ENCODE data around the gene NELL1.

Gene NELL1

GRCh38 chr11:20658135-20658534 lies 11.3 kb upstream of the NELL1 start:
- no peak overlapping the region for H3K9ac ChIP-seq
- no peaks in the 10 kb centered on the region for H3K79me2 ChIP-seq
- no peak overlapping the region for H3K4me2 ChIP-seq (ENCODE audit: low read length)
- no peak overlapping the region for H3K27ac ChIP-seq
- H2AFZ ChIP-seq: no peak overlapping the region
- H3K27me3 ChIP-seq (ENCODE audit: control insufficient read depth, insufficient read depth, low read length): no peaks in the 10 kb centered on the region
- TF ChIP-seq, protein P1, sequence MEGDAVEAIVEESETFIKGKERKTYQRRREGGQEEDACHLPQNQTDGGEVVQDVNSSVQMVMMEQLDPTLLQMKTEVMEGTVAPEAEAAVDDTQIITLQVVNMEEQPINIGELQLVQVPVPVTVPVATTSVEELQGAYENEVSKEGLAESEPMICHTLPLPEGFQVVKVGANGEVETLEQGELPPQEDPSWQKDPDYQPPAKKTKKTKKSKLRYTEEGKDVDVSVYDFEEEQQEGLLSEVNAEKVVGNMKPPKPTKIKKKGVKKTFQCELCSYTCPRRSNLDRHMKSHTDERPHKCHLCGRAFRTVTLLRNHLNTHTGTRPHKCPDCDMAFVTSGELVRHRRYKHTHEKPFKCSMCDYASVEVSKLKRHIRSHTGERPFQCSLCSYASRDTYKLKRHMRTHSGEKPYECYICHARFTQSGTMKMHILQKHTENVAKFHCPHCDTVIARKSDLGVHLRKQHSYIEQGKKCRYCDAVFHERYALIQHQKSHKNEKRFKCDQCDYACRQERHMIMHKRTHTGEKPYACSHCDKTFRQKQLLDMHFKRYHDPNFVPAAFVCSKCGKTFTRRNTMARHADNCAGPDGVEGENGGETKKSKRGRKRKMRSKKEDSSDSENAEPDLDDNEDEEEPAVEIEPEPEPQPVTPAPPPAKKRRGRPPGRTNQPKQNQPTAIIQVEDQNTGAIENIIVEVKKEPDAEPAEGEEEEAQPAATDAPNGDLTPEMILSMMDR (IDR thresholded peaks at IDR 0.05): no peak
- no peak overlapping the region for H3K4me3 ChIP-seq (ENCODE audit: low read depth, low read length)
- no peaks in the 10 kb centered on the region for H3K9me3 ChIP-seq (ENCODE audit: control insufficient read depth, low read length)
- H3K36me3 ChIP-seq (ENCODE audit: control insufficient read depth, insufficient read depth, low read length): no peaks in the 10 kb centered on the region
- no peaks in the 10 kb centered on the region for H3K4me1 ChIP-seq

DNA sequence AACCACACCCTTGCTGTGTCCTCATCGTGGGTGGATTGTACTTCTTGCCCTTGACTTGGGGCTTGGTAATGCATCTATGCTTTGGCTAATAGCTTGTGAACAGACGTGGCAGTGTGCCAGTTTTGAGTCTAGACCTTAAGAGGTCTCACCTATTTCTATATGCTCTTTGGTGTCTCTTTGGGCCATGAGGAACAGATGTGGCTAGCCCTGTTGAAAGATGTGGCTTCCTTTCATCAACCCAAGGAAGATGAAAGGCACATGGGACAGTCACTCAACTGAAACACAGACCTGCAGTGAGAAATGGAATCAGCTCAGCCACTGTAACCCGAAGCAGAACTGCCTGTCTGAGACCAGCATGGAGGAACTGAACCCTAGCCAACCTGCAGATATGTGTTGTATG lies 7.9 kb upstream of the NELL1 start:
- Histone ChIP-seq H3K4me2 (ENCODE audit: low read length) (no peak overlapping the region), H3K27me3 (ENCODE audit: control insufficient read depth, insufficient read depth, low read length) (no peaks in the 10 kb centered on the region), H3K36me3 (ENCODE audit: control insufficient read depth, insufficient read depth, low read length) (no peaks in the 10 kb centered on the region), H3K4me1 (no peaks in the 10 kb centered on the region), H3K9me3 (ENCODE audit: control insufficient read depth, low read length) (no peaks in the 10 kb centered on the region), H3K79me2 (no peaks in the 10 kb centered on the region), H3K4me3 (ENCODE audit: low read depth, low read length) (no peak overlapping the region), H3K9ac (no peak overlapping the region), H2AFZ (no peak overlapping the region), H3K27ac (no peak overlapping the region)
- TF ChIP-seq, protein P1 (IDR thresholded peaks at IDR 0.05): no peak

DNA sequence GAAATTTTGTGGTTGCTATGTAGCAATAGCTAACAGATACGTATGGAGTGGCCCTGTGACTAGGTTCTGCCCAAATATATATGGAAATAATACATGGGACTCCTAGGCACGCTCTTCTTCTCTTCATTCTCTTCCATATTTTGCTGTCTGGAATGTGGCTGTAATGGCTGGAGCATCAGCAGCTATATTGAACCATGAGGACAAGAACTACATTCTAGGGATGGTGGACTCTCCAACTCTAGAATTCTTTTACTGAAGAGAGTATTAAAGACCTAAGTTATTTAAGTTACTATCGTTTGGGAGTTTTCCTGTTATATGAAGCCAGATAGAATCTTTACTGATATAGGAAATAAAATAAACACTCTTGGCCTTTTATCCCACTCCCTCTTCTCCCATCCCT lies 7.5 kb upstream of the NELL1 start:
- Histone ChIP-seq H3K27me3 (ENCODE audit: control insufficient read depth, insufficient read depth, low read length) (no peaks in the 10 kb centered on the region), H3K9ac (no peak overlapping the region), H3K4me1 (no peaks in the 10 kb centered on the region), H3K4me2 (ENCODE audit: low read length) (no peak overlapping the region), H3K27ac (no peak overlapping the region), H2AFZ (no peak overlapping the region), H3K4me3 (ENCODE audit: low read depth, low read length) (no peak overlapping the region), H3K79me2 (no peaks in the 10 kb centered on the region), H3K36me3 (ENCODE audit: control insufficient read depth, insufficient read depth, low read length) (no peaks in the 10 kb centered on the region), H3K9me3 (ENCODE audit: control insufficient read depth, low read length) (no peaks in the 10 kb centered on the region)
- TF ChIP-seq, protein P1 (IDR thresholded peaks at IDR 0.05): no peak

DNA sequence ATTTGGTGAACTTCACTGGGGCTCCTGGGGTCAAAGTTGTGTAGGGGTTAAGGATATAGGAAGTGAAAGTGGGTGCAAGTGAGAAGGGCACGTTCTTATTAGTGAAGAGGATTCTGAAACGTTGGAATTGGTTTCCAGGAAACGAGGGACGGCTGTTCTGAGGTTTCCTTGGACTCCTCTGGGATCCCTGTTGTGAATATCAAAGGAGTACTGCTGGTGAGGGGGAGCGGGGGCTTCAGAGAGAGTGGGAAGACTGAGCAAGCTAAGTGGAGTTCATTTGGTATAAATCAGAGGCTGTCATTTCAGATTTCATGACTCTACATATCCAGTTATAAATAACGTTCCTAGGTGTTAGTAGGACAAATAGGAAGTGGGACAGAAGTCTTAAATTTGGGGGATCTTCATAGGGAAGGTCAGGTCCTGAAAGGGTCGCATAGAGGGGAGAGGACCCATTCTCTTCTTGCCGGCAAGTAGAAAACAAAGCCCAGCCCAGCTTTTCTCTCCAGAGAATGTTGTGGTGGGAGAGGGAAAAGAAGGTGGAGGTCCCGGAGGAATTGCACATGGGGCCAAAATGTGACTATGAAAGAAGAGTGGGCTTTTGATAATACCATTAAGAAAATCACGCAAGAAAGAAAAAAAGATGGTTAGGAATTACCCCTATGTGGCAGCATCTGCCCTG lies 1.1 kb upstream of the NELL1 start:
- TF ChIP-seq, protein P1 (IDR thresholded peaks at IDR 0.05): no peak
- H3K27me3 ChIP-seq (ENCODE audit: control insufficient read depth, insufficient read depth, low read length): no peaks in the 10 kb centered on the region

More for the DNA sequence above, 1.1 kb upstream of the NELL1 start:
- no peak overlapping the region for H3K4me2 ChIP-seq (ENCODE audit: low read length)
- H3K36me3 ChIP-seq (ENCODE audit: control insufficient read depth, insufficient read depth, low read length): no peaks in the 10 kb centered on the region
- no peak overlapping the region for H3K4me3 ChIP-seq (ENCODE audit: low read depth, low read length)
- no peak overlapping the region for H2AFZ ChIP-seq
- no peak overlapping the region for H3K27ac ChIP-seq
- no peaks in the 10 kb centered on the region for H3K4me1 ChIP-seq
- H3K9ac ChIP-seq: no peak overlapping the region
- no peaks in the 10 kb centered on the region for H3K79me2 ChIP-seq
- H3K9me3 ChIP-seq (ENCODE audit: control insufficient read depth, low read length): no peaks in the 10 kb centered on the region
